ENCODE measurements around the gene PHF24. TPM values are rescaled to one million over a fixed set of nuclear protein-coding genes. Genes with fewer than 3 reads are reported as not detected.

The PHF24 gene
- total RNA-seq, 2 experiments from 2014 or later, result not detected

- peaks cover 8% of the 10 kb centered on the region for H3K4me1 Mint-ChIP-seq
- H3K27me3 Mint-ChIP-seq, result no peaks in the 10 kb centered on the region
- no peak for DNase-seq
- H3K4me3 Mint-ChIP-seq, result no peak overlapping the region
- no peaks in the 10 kb centered on the region for H3K9me3 Mint-ChIP-seq
- H3K27ac Mint-ChIP-seq, result no peak overlapping the region
- ATAC-seq (ENCODE audit: low read depth), result no peak
- POLR2A ChIA-PET, result no interaction called here
- peaks cover 4% of the 10 kb centered on the region for H3K36me3 Mint-ChIP-seq
Measured at GRCh38 chr9:35026671-35027070, 68.6 kb downstream of the PHF24 start.

- H3K36me3 Mint-ChIP-seq, result peaks cover 4% of the 10 kb centered on the region
- peaks cover 8% of the 10 kb centered on the region for H3K4me1 Mint-ChIP-seq
- no peaks in the 10 kb centered on the region for H3K27me3 Mint-ChIP-seq
- no peaks in the 10 kb centered on the region for H3K9me3 Mint-ChIP-seq
- POLR2A ChIA-PET, result no interaction called here
- no peak overlapping the region for H3K27ac Mint-ChIP-seq
- H3K4me3 Mint-ChIP-seq, result no peak overlapping the region
- ATAC-seq (ENCODE audit: low read depth), result no peak
- no peak for DNase-seq
Measured at GRCh38 chr9:35027374-35027773, 69.3 kb downstream of the PHF24 start.

- Mint-ChIP-seq H3K4me3 (no peak overlapping the region), H3K27ac (no peak overlapping the region)
- no peak for ATAC-seq (ENCODE audit: low read depth)
Measured at GRCh38 chr9:35027860-35028259, 69.8 kb downstream of the PHF24 start.

GRCh38 chr9:35028341-35028740, 70.3 kb downstream of the PHF24 start:
- ATAC-seq (ENCODE audit: low read depth), result no peak
- Mint-ChIP-seq H3K27ac (no peak overlapping the region), H3K27me3 (no peaks in the 10 kb centered on the region), H3K36me3 (peaks cover 4% of the 10 kb centered on the region), H3K9me3 (no peaks in the 10 kb centered on the region), H3K4me3 (no peak overlapping the region), H3K4me1 (peaks cover 7% of the 10 kb centered on the region)
- no peak for DNase-seq
- POLR2A ChIA-PET, result no interaction called here

More at GRCh38 chr9:35027860-35028259, 69.8 kb downstream of the PHF24 start:
- Mint-ChIP-seq H3K4me1 (peaks cover 8% of the 10 kb centered on the region), H3K27me3 (no peaks in the 10 kb centered on the region), H3K9me3 (no peaks in the 10 kb centered on the region), H3K36me3 (peaks cover 4% of the 10 kb centered on the region)
- no peak for DNase-seq
- POLR2A ChIA-PET, result no interaction called here

- POLR2A ChIA-PET, result interaction anchor here (0.6 kb wide), 1 partner anchor 41 kb away, joined by 3 read pairs; no protein-coding TSS in a partner anchor
- H3K4me1 Mint-ChIP-seq, result peaks cover 4% of the 10 kb centered on the region
- no peak overlapping the region for H3K27ac Mint-ChIP-seq
- no peaks in the 10 kb centered on the region for H3K9me3 Mint-ChIP-seq
- H3K4me3 Mint-ChIP-seq, result no peak overlapping the region
- H3K27me3 Mint-ChIP-seq, result no peaks in the 10 kb centered on the region
- peaks cover 3% of the 10 kb centered on the region for H3K36me3 Mint-ChIP-seq
- DNase-seq (no peak), ATAC-seq (ENCODE audit: low read depth) (no peak)
Measured at GRCh38 chr9:35029241-35029640, 71.2 kb downstream of the PHF24 start.

- peaks cover 4% of the 10 kb centered on the region for H3K4me1 Mint-ChIP-seq
- H3K9me3 Mint-ChIP-seq, result no peaks in the 10 kb centered on the region
- POLR2A ChIA-PET, result no interaction called here
- H3K36me3 Mint-ChIP-seq, result peaks cover 3% of the 10 kb centered on the region
- H3K27ac Mint-ChIP-seq, result no peak overlapping the region
- no peaks in the 10 kb centered on the region for H3K27me3 Mint-ChIP-seq
- DNase-seq (no peak), ATAC-seq (ENCODE audit: low read depth) (no peak)
- no peak overlapping the region for H3K4me3 Mint-ChIP-seq
Measured at GRCh38 chr9:35029852-35030251, 71.8 kb downstream of the PHF24 start.

Other genes with a start within 250 kb of the PHF24 start
- gene CCL21, start 248.1 kb upstream of the PHF24 start, total RNA-seq, result not detected
- 1 to 10 TPM; 3.3 to 5.0 TPM for gene DNAJB5, start 31.5 kb downstream of the PHF24 start, total RNA-seq
- gene VCP, start 114.3 kb downstream of the PHF24 start, total RNA-seq, result 100 to 1,000 TPM; 183 to 189 TPM
- 100 to 1,000 TPM; 103 to 109 TPM for gene FANCG, start 121.7 kb downstream of the PHF24 start, total RNA-seq
- 10 to 100 TPM; 30.8 to 31.4 TPM for gene PIGO, start 138.3 kb downstream of the PHF24 start, total RNA-seq
- gene STOML2, start 144.8 kb downstream of the PHF24 start, total RNA-seq, result 10 to 100 TPM; 90.3 to 91.9 TPM
- 10 to 100 TPM; 12.0 to 16.6 TPM for gene ATOSB, start 157.6 kb downstream of the PHF24 start, total RNA-seq
- 1 to 10 TPM in 1 of 2 experiments, under 1 TPM in 1; 0.64 to 1.1 TPM for gene UNC13B, start 203.7 kb downstream of the PHF24 start, total RNA-seq

Data from activated naive CD8-positive, alpha-beta T cell treated with anti-CD3 and anti-CD28 coated beads, Interleukin-2, amount 10 ng/mL, durations not matched to agents 7 days and 5 days (primary cell).